A204.1 (cell line): ENCODE data around the gene TSC22D4.
"Not testable (repeated sequence)": the region's sequence is repeated elsewhere in the genome, so short reads cannot be mapped to it uniquely, and the experiment has no call there.

Source experiments
- FAIRE-seq: peaks from 2 replicates; lab custom pipeline; 2012; peaks lifted over from hg19 to GRCh38; lab: Jason Lieb, UNC

Gene TSC22D4

GRCh38 chr7:100472854-100473499 lies 6.0 kb downstream of the TSC22D4 start:
- no peak for FAIRE-seq

GRCh38 chr7:100472121-100472851 lies 6.7 kb downstream of the TSC22D4 start:
- FAIRE-seq: no peak

- FAIRE-seq: no peak
These were observed 8.0 kb downstream of the TSC22D4 start for GRCh38 chr7:100471021-100471420.

GRCh38 chr7:100469227-100470044 lies 9.6 kb downstream of the TSC22D4 start:
- no peak for FAIRE-seq

- no peak for FAIRE-seq
These were observed 11.2 kb downstream of the TSC22D4 start for GRCh38 chr7:100467638-100468373.

- FAIRE-seq: no peak
These were observed 12.1 kb downstream of the TSC22D4 start for GRCh38 chr7:100466653-100467605.

GRCh38 chr7:100465702-100466311 lies 13.2 kb downstream of the TSC22D4 start:
- no peak for FAIRE-seq

GRCh38 chr7:100465299-100465698 lies 13.7 kb downstream of the TSC22D4 start:
- no peak for FAIRE-seq

GRCh38 chr7:100464791-100465190 lies 14.2 kb downstream of the TSC22D4 start:
- no peak for FAIRE-seq

- FAIRE-seq: no peak
These were observed 14.8 kb downstream of the TSC22D4 start, which contains the start of gene SPACDR for GRCh38 chr7:100464210-100464660. Gene SPACDR (minus strand): TSS chr7:100464260. CDS start chr7:100464025, 235 bp downstream.

GRCh38 chr7:100457033-100457432 lies 22.0 kb downstream of the TSC22D4 start:
- no peak for FAIRE-seq

GRCh38 chr7:100456562-100456961 lies 22.5 kb downstream of the TSC22D4 start:
- FAIRE-seq: no peak

- FAIRE-seq: no peak
These were observed 23.8 kb downstream of the TSC22D4 start for GRCh38 chr7:100455206-100455605.

- FAIRE-seq: not testable (repeated sequence)
These were observed 25.2 kb downstream of the TSC22D4 start for GRCh38 chr7:100453854-100454253.

GRCh38 chr7:100452513-100452912 lies 26.5 kb downstream of the TSC22D4 start:
- no peak for FAIRE-seq

GRCh38 chr7:100449190-100449795 lies 29.7 kb downstream of the TSC22D4 start:
- FAIRE-seq: no peak

GRCh38 chr7:100447363-100447762 lies 31.7 kb downstream of the TSC22D4 start:
- not testable (repeated sequence) for FAIRE-seq

GRCh38 chr7:100446040-100446439 lies 33.0 kb downstream of the TSC22D4 start:
- no peak for FAIRE-seq

- FAIRE-seq: no peak
These were observed 34.4 kb downstream of the TSC22D4 start for GRCh38 chr7:100444311-100445278.
